ENCODE results near the gene NHEJ1. TPM values are rescaled to one million over a fixed set of nuclear protein-coding genes. Genes with fewer than 3 reads are reported as not detected.

The NHEJ1 gene
- total and polyA plus RNA-seq, 2 of the 13 experiments (the other 11 are each of a cell fraction or from before 2014, with no cell fraction given) = 30.0 to 30.7 TPM

- TF ChIP-seq FUBP1 (CRISPR knock-in tag; IDR thresholded peaks at IDR 0.05; ENCODE audit: borderline replicate concordance) = no peak
- TF ChIP-seq USF2 (IDR thresholded peaks at IDR 0.05; ENCODE audit: low read depth, low read length) = no peak
- TF ChIP-seq USF2 (CRISPR knock-in tag; IDR thresholded peaks at IDR 0.05; ENCODE audit: borderline replicate concordance) = 0 out of 2 replicates have a peak, but pooled peaks have one; percentile 17
- TF ChIP-seq ZNF281 (CRISPR knock-in tag; IDR thresholded peaks at IDR 0.05; ENCODE audit: borderline replicate concordance) = 0 out of 2 replicates have a peak, but pooled peaks have one; percentile 5
- TF ChIP-seq ZFYVE20 (CRISPR knock-in tag; IDR thresholded peaks at IDR 0.05; ENCODE audit: borderline replicate concordance, low read depth) = 0 out of 2 replicates have a peak, but pooled peaks have one; percentile 57
- peak; percentile 49 for TF ChIP-seq ZFX (CRISPR knock-in tag; IDR thresholded peaks at IDR 0.05; ENCODE audit: low read depth)
- no peak; the same call in 1 of the 2 replicates for TF ChIP-seq KDM5A (IDR thresholded peaks at IDR 0.05; ENCODE audit: borderline replicate concordance, low read length)
- TF ChIP-seq ZNF18 (CRISPR knock-in tag; IDR thresholded peaks at IDR 0.05; ENCODE audit: insufficient replicate concordance) = no peak
- 0 out of 2 replicates have a peak, but pooled peaks have one; percentile 0 for TF ChIP-seq STAG1 (CRISPR knock-in tag; IDR thresholded peaks at IDR 0.05)
- no peak for TF ChIP-seq HMG20A (CRISPR knock-in tag; IDR thresholded peaks at IDR 0.05; ENCODE audit: borderline replicate concordance)
- peak; percentile 5; the same call in 1 of the 2 replicates for TF ChIP-seq BRCA1 (CRISPR knock-in tag; IDR thresholded peaks at IDR 0.05)
- no peak for TF ChIP-seq RARA (CRISPR knock-in tag; IDR thresholded peaks at IDR 0.05)
- peak; percentile 22; the same call in 1 of the 2 replicates for TF ChIP-seq NAIF1 (CRISPR knock-in tag; IDR thresholded peaks at IDR 0.05; ENCODE audit: borderline replicate concordance)
- 0 out of 2 replicates have a peak, but pooled peaks have one; percentile 12 for TF ChIP-seq ZSCAN21 (CRISPR knock-in tag; IDR thresholded peaks at IDR 0.05; ENCODE audit: borderline replicate concordance)
- 0 out of 2 replicates have a peak, but pooled peaks have one; percentile 66 for TF ChIP-seq ZNF225 (CRISPR knock-in tag; IDR thresholded peaks at IDR 0.05)
- no peak for TF ChIP-seq RORA (CRISPR knock-in tag; IDR thresholded peaks at IDR 0.05)
- no peak for TF ChIP-seq DR1 (CRISPR knock-in tag; IDR thresholded peaks at IDR 0.05)
- TF ChIP-seq ZNF839 (CRISPR knock-in tag; IDR thresholded peaks at IDR 0.05; ENCODE audit: borderline replicate concordance) = no peak
Observed at GRCh38 chr2:219178377-219179175, 18.0 kb upstream of the NHEJ1 start (continued).

Measured in HepG2 (cell line).